GM23248 (cell line): ENCODE results near the gene GPC1.

Source experiments
- EZH2 ChIP-seq: fragments of 200-600 bp; sonication (generic); IDR thresholded peaks from 2 replicates; pipeline ENCODE4 v1.6.1; 2018; ENCODE audit warnings: antibody characterized with exemption, mild to moderate bottlenecking; ENCODE audit not compliant: insufficient read depth, poor library complexity, severe bottlenecking
- EZH2phosphoT487 ChIP-seq: fragments of 200-600 bp; sonication (generic); IDR thresholded peaks from 2 replicates; pipeline ENCODE4 v1.6.1; 2018; ENCODE audit warnings: antibody characterized with exemption, moderate library complexity, mild to moderate bottlenecking, low read depth; ENCODE audit not compliant: insufficient read depth

DNA sequence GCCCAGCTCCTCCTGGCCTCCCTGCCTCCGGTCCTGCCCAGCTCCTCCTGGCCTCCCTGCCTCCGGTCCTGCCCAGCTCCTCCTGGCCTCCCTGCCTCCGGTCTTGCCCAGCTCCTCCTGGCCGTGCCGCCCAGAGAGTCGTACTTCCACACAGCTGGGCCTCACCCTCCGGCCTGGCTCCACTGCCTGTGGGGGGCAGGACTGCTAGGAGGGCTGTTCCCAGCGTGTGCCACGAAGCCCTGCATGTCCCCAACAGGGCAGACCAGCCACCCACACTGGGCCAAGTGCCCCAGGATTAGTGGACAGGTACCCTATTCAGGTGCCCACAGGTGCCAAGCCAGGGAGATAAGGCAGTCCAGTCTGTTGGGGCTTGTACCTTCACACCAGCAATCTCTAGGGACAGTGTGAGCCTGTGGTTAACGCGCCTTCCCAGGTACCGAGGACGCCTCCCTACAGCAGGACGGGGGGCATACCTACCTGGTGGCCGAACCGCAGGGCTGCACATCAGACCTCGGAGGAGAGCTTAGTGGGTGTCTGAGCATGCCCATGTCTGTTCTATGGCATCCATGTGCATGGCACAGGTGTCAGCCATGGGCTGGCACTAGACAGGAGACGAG, 5.3 kb downstream of the GPC1 start:
- TF ChIP-seq EZH2phosphoT487 (no peak), EZH2 (no peak)
